Calu3 (cell line): ENCODE data around the gene FBXL15. TPM values are rescaled to one million over a fixed set of nuclear protein-coding genes. Genes with fewer than 3 reads are reported as not detected.

Source experiments
- BruUV-seq: library from RNA; stranded (reverse); fragments of 400-500 nt; replicated peaks from 2 replicates; lab custom pipeline; 2021; lab: Mats Ljungman, UMichigan
- CTCF ChIA-PET: fragments of 300-600 bp; sonication (Branson Sonifier 250); formaldehyde crosslinking; loops from one replicate; lab custom pipeline; 2022; ENCODE audit warnings: antibody characterized with exemption; lab: Charles Lee
- DNase-seq: peaks from one replicate; pipeline ENCODE4 v3.0.0; 2022
- H3K27ac Mint-ChIP-seq: one replicate; pipeline ENCODE4 v1.8.0; 2022; ENCODE audit warnings: mixed read lengths; ENCODE audit not compliant: unreplicated experiment
- H3K27me3 Mint-ChIP-seq: one replicate; pipeline ENCODE4 v1.8.0; 2022; ENCODE audit warnings: mixed read lengths; ENCODE audit not compliant: unreplicated experiment
- H3K36me3 Mint-ChIP-seq: one replicate; pipeline ENCODE4 v1.8.0; 2022; ENCODE audit warnings: mild to moderate bottlenecking, moderate library complexity, mixed read lengths; ENCODE audit not compliant: insufficient read depth, unreplicated experiment
- H3K4me1 Mint-ChIP-seq: one replicate; pipeline ENCODE4 v1.8.0; 2022; ENCODE audit warnings: mild to moderate bottlenecking, low read depth, mixed read lengths; ENCODE audit not compliant: unreplicated experiment
- H3K4me3 Mint-ChIP-seq: one replicate; pipeline ENCODE4 v1.8.0; 2022; ENCODE audit warnings: mild to moderate bottlenecking, low read depth, moderate library complexity, mixed read lengths; ENCODE audit not compliant: unreplicated experiment
- H3K9me3 Mint-ChIP-seq: one replicate; pipeline ENCODE4 v1.8.0; 2022; ENCODE audit warnings: low read depth, mixed read lengths; ENCODE audit not compliant: unreplicated experiment
- CTCF ChIP-seq: fragments of 200-600 bp; IDR thresholded peaks from one replicate; pipeline ENCODE4 v1.8.0; 2022; ENCODE audit warnings: antibody characterized with exemption; ENCODE audit not compliant: unreplicated experiment
- intact Hi-C: fragments of 100-400 bp; cut with micrococcal nuclease; formaldehyde crosslinking; loops from one replicate; pipeline ENCODE4 v1.10.0; 2022; ENCODE audit not compliant: unreplicated experiment
- total RNA-seq: library from RNA; stranded (reverse); gene quantifications from 2 replicates; pipeline ENCODE4 v1.2.3, GENCODE V29; 2022

The FBXL15 gene
- total RNA-seq, 1 experiment from 2014 or later = 6.4 TPM

- no peak for TF ChIP-seq CTCF
- intact Hi-C loops = no loop called here
- Mint-ChIP-seq H3K4me1 (peaks cover 24% of the 10 kb centered on the region), H3K4me3 (no peak overlapping the region), H3K27ac (no peak overlapping the region), H3K36me3 (peaks cover 21% of the 10 kb centered on the region), H3K9me3 (no peaks in the 10 kb centered on the region), H3K27me3 (peaks cover 27% of the 10 kb centered on the region)
- CTCF ChIA-PET = interaction anchor here (0.9 kb wide), 2 partner anchors 15 to 39 kb away, joined by 4 read pairs; partner anchors contain the start of genes FBXL15 and NFKB2
- no peak for DNase-seq
- BruUV-seq = no TSS peak
Observed at GRCh38 chr10:102435133-102435497, 14.5 kb downstream of the FBXL15 start.

- intact Hi-C loops = no loop called here
- no peak for DNase-seq
- Mint-ChIP-seq H3K4me1 (peaks cover 24% of the 10 kb centered on the region), H3K27ac (no peak overlapping the region), H3K9me3 (no peaks in the 10 kb centered on the region), H3K36me3 (peaks cover 21% of the 10 kb centered on the region), H3K4me3 (no peak overlapping the region), H3K27me3 (peaks cover 27% of the 10 kb centered on the region)
- no TSS peak for BruUV-seq
- TF ChIP-seq CTCF = no peak
- CTCF ChIA-PET = no interaction called here
Observed at GRCh38 chr10:102435529-102436233, 15.0 kb downstream of the FBXL15 start.

GRCh38 chr10:102436312-102436711, 15.7 kb downstream of the FBXL15 start:
- Mint-ChIP-seq H3K4me1 (peaks cover 23% of the 10 kb centered on the region), H3K4me3 (no peak overlapping the region), H3K9me3 (no peaks in the 10 kb centered on the region), H3K36me3 (peaks cover 21% of the 10 kb centered on the region), H3K27ac (no peak overlapping the region), H3K27me3 (peaks cover 27% of the 10 kb centered on the region)
- TF ChIP-seq CTCF = no peak
- CTCF ChIA-PET = no interaction called here
- intact Hi-C loops = no loop called here
- no TSS peak for BruUV-seq
- DNase-seq = no peak

GRCh38 chr10:102437515-102437914, 16.9 kb downstream of the FBXL15 start:
- no peak overlapping the region for H3K27ac Mint-ChIP-seq
- CTCF ChIA-PET = no interaction called here
- H3K9me3 Mint-ChIP-seq = no peaks in the 10 kb centered on the region
- DNase-seq = no peak
- peaks cover 9% of the 10 kb centered on the region for H3K36me3 Mint-ChIP-seq
- BruUV-seq = no TSS peak
- peaks cover 16% of the 10 kb centered on the region for H3K4me1 Mint-ChIP-seq
- intact Hi-C loops = no loop called here
- no peak overlapping the region for H3K4me3 Mint-ChIP-seq
- peaks cover 27% of the 10 kb centered on the region for H3K27me3 Mint-ChIP-seq
- TF ChIP-seq CTCF = no peak
